Measurements from ENCODE around the gene CABLES1.

- TF ChIP-seq CTCF (IDR thresholded peaks at IDR 0.05; ENCODE audit: control extremely low read depth in 1 of 3, insufficient read depth in 1 of 3, low read depth in 1 of 3, low read length in 3 of 3) (no peak), TCF12 (IDR thresholded peaks at IDR 0.05; ENCODE audit: low read depth, low read length) (no peak)
These were observed 132.1 kb downstream of the CABLES1 start for GRCh38 chr18:23267447-23267776.
